ENCODE results near the gene CPNE2.

GRCh38 chr16:57067347-57067746, 25.0 kb upstream of the CPNE2 start:
- TF ChIP-seq, protein P1, sequence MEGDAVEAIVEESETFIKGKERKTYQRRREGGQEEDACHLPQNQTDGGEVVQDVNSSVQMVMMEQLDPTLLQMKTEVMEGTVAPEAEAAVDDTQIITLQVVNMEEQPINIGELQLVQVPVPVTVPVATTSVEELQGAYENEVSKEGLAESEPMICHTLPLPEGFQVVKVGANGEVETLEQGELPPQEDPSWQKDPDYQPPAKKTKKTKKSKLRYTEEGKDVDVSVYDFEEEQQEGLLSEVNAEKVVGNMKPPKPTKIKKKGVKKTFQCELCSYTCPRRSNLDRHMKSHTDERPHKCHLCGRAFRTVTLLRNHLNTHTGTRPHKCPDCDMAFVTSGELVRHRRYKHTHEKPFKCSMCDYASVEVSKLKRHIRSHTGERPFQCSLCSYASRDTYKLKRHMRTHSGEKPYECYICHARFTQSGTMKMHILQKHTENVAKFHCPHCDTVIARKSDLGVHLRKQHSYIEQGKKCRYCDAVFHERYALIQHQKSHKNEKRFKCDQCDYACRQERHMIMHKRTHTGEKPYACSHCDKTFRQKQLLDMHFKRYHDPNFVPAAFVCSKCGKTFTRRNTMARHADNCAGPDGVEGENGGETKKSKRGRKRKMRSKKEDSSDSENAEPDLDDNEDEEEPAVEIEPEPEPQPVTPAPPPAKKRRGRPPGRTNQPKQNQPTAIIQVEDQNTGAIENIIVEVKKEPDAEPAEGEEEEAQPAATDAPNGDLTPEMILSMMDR (IDR thresholded peaks at IDR 0.05): no peak
- TF ChIP-seq POLR2A (IDR thresholded peaks at IDR 0.05; ENCODE audit: low read depth): no peak
